A673 (cell line): Measurements from ENCODE around the gene ZBTB21. TPM values are rescaled to one million over a fixed set of nuclear protein-coding genes. Genes with fewer than 3 reads are reported as not detected.

Experiments
- BruUV-seq: library from RNA; stranded (reverse); fragments of 400-500 nt; replicated peaks from 2 replicates; lab custom pipeline; 2021; lab: Mats Ljungman, UMichigan
- CTCF ChIA-PET: fragments of 300-600 bp; sonication (Branson Sonifier 250); formaldehyde crosslinking; loops from one replicate; lab custom pipeline; 2022; ENCODE audit warnings: antibody characterized with exemption; lab: Charles Lee
- POLR2A ChIA-PET: fragments of 300-600 bp; sonication (Branson Sonifier 250); formaldehyde crosslinking; loops from one replicate; lab custom pipeline; 2022; ENCODE audit warnings: antibody characterized with exemption; ENCODE audit not compliant: low non-redundant PET; lab: Charles Lee
- DNase-seq: peaks from one replicate; pipeline ENCODE4 v3.0.0-alpha.2; 2015; ENCODE audit warnings: low spot score
- H3K27ac ChIP-seq: fragments of 200-600 bp; sonication (generic); 2 replicates; pipeline ENCODE4 v1.5.1; 2016; ENCODE audit warnings: mixed run types, low read depth, mild to moderate bottlenecking, mixed read lengths, antibody characterized with exemption, low read length; ENCODE audit not compliant: poor library complexity, severe bottlenecking
- H3K27me3 ChIP-seq: fragments of 200-600 bp; sonication (generic); replicated peaks from 2 replicates; pipeline ENCODE4 v1.6.1; 2017; ENCODE audit warnings: mixed run types, low read depth, mild to moderate bottlenecking, mixed read lengths, antibody characterized with exemption, low read length; ENCODE audit not compliant: insufficient read depth, poor library complexity
- H3K36me3 ChIP-seq: fragments of 200-600 bp; sonication (generic); 2 replicates; pipeline ENCODE4 v1.6.1; 2016; ENCODE audit warnings: mixed run types, mild to moderate bottlenecking, mixed read lengths, antibody characterized with exemption, low read length; ENCODE audit not compliant: insufficient read depth, poor library complexity, severe bottlenecking
- H3K4me1 ChIP-seq: fragments of 200-600 bp; sonication (generic); 2 replicates; pipeline ENCODE4 v1.6.1; 2017; ENCODE audit warnings: mixed run types, mild to moderate bottlenecking, mixed read lengths, antibody characterized with exemption, low read length; ENCODE audit not compliant: insufficient read depth, poor library complexity, severe bottlenecking
- H3K4me3 ChIP-seq: fragments of 200-600 bp; sonication (generic); 2 replicates; pipeline ENCODE4 v1.5.1; 2016; ENCODE audit warnings: low read depth, mixed run types, mild to moderate bottlenecking, mixed read lengths, low read length; ENCODE audit not compliant: poor library complexity, severe bottlenecking
- H3K9me3 ChIP-seq: fragments of 200-600 bp; sonication (generic); 2 replicates; pipeline ENCODE4 v1.6.1; 2016; ENCODE audit warnings: mixed run types, low read depth, mild to moderate bottlenecking, mixed read lengths, antibody characterized with exemption, low read length; ENCODE audit not compliant: poor library complexity, severe bottlenecking
- EZH2 ChIP-seq: fragments of 200-600 bp; sonication (generic); IDR thresholded peaks from 2 replicates; pipeline ENCODE4 v1.6.1; 2017; ENCODE audit warnings: borderline replicate concordance, low read depth, mild to moderate bottlenecking, mixed read lengths, antibody characterized with exemption, low read length; ENCODE audit not compliant: poor library complexity, severe bottlenecking
- intact Hi-C: fragments of 100-400 bp; cut with micrococcal nuclease; formaldehyde crosslinking; loops from one replicate; pipeline ENCODE4 v1.10.0; 2022; ENCODE audit not compliant: unreplicated experiment
- total RNA-seq: library from RNA; stranded (reverse); gene quantifications from 2 replicates; pipeline ENCODE4 v1.2.3, GENCODE V29; 2021
- TF ChIP-seq, protein P1 (sequence below): fragments of 300-800, 200-600 bp; sonication (generic); conservative IDR thresholded peaks from 2 replicates; pipeline ENCODE4 v1.5.1; 2017; ENCODE audit warnings: low read depth, mild to moderate bottlenecking, antibody characterized with exemption, low read length, moderate library complexity, mixed read lengths

ZBTB21 gene
- total RNA-seq, 1 experiment from 2014 or later, result 20.7 TPM

DNA sequence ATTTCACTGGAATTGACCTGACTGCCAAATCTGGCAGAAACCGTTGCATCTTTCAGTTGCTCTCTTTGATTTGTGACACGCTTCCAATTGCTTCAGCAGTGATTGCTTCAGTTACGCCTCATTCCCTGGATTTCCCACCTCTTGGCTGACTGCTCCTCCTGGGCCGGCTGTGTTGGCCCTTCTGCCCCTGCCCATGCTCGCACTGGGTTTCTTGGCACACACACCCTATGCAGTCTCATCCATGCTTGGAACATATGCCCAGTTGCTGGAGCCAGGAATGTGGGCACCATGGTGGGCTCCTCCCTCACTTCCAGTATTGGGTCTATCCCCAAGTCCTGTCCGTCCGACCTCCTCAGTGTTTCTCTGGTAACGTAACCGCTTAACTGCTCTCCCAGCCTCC, 2.2 kb upstream of the ZBTB21 start:
- ChIA-PET POLR2A (no interaction called here), CTCF (no interaction called here)
- Histone ChIP-seq H3K9me3 (no peaks in the 10 kb centered on the region), H3K4me3 (no peak overlapping the region), H3K27me3 (no peaks in the 10 kb centered on the region), H3K27ac (no peak overlapping the region), H3K4me1 (peaks cover 7% of the 10 kb centered on the region), H3K36me3 (no peaks in the 10 kb centered on the region)
- BruUV-seq, result no TSS peak
- DNase-seq, result no peak
- TF ChIP-seq, protein P1, sequence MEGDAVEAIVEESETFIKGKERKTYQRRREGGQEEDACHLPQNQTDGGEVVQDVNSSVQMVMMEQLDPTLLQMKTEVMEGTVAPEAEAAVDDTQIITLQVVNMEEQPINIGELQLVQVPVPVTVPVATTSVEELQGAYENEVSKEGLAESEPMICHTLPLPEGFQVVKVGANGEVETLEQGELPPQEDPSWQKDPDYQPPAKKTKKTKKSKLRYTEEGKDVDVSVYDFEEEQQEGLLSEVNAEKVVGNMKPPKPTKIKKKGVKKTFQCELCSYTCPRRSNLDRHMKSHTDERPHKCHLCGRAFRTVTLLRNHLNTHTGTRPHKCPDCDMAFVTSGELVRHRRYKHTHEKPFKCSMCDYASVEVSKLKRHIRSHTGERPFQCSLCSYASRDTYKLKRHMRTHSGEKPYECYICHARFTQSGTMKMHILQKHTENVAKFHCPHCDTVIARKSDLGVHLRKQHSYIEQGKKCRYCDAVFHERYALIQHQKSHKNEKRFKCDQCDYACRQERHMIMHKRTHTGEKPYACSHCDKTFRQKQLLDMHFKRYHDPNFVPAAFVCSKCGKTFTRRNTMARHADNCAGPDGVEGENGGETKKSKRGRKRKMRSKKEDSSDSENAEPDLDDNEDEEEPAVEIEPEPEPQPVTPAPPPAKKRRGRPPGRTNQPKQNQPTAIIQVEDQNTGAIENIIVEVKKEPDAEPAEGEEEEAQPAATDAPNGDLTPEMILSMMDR, result no peak
- no peak for TF ChIP-seq EZH2
- intact Hi-C loops, result loop anchor here (5.0 kb wide), 2 partner anchors 105 to 130 kb away; no protein-coding TSS in a partner anchor

- no peak for TF ChIP-seq EZH2
- TF ChIP-seq, protein P1, result no peak
- Histone ChIP-seq H3K4me3 (peak overlapping the region; percentile 89), H3K9me3 (no peaks in the 10 kb centered on the region), H3K27me3 (no peaks in the 10 kb centered on the region), H3K4me1 (peaks cover 7% of the 10 kb centered on the region), H3K27ac (peak overlapping the region; percentile 97), H3K36me3 (no peaks in the 10 kb centered on the region)
- intact Hi-C loops, result loop anchor here (5.0 kb wide), 2 partner anchors 106 to 128 kb away; no protein-coding TSS in a partner anchor
- CTCF ChIA-PET, result interaction anchor here (0.6 kb wide), 1 partner anchor 727 kb away, joined by 4 read pairs; no protein-coding TSS in a partner anchor
- BruUV-seq, result no TSS peak
- POLR2A ChIA-PET, result no interaction called here
- DNase-seq, result peak; percentile 37
These were observed 641 bp upstream of the ZBTB21 start for GRCh38 chr21:42010507-42011495.

DNA sequence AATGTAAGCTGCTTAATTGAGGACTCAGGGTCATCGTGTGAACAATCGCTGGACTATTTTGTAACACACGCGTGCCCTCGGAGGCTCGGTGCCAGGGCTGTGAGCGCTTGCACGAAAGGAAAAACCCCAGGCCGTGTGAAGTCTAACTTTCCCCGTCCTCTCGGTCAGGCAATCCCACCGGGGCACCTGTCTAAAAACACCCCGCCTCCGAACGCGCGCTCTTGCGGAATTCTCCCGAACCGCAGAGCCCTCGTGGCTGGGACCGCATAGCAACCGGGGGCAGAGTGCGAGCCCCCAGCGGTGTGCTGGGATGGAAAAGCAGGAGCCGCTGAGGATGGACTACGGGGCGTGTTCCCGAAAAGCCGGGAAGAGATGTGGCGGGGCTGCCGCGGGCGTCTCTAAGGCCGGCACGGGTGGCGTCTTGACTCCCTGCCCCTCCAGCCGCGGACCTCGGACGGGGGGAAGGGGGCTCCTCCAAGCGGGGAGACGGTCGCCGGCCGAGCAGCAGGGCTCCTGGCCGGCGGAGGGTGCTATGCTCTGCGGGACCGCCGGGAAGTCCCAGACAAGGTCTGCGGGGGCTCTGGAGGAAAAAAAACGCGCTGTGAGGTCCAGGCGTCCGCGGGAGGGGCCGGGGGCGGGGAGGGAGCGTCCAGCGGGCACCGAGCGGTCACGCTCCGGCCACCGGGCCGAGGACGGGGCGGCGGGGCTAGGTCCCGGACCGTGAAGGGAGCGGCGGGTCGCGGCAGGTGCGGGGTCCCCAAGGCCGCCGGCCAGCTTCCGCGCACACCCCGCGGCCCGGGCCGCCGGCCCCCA, 936 bp downstream of the ZBTB21 start:
- Histone ChIP-seq H3K4me1 (peaks cover 7% of the 10 kb centered on the region), H3K9me3 (no peaks in the 10 kb centered on the region), H3K4me3 (peak overlapping the region; percentile 89), H3K36me3 (no peaks in the 10 kb centered on the region), H3K27me3 (no peaks in the 10 kb centered on the region), H3K27ac (peak overlapping the region; percentile 97)
- TF ChIP-seq, protein P1, result peak; percentile 17; the same call in 1 of the 2 replicates
- TF ChIP-seq EZH2, result no peak
- POLR2A ChIA-PET, result no interaction called here
- CTCF ChIA-PET, result interaction anchor here (0.5 kb wide), 1 partner anchor 197 kb away, joined by 3 read pairs; no protein-coding TSS in a partner anchor
- BruUV-seq, result no TSS peak
- peak; percentile 40 for DNase-seq
- intact Hi-C loops, result loop anchor here (5.0 kb wide), 1 partner anchor 42 kb away; no protein-coding TSS in a partner anchor
